Adrenal gland (tissue), 12 donors: ENCODE measurements around the gene TRAPPC12. TPM values are rescaled to one million over a fixed set of nuclear protein-coding genes. Genes with fewer than 3 reads are reported as not detected.
A peak's percentile ranks its signal among the peaks of the same experiment; 100 is the strongest.

Source experiments
- DNase-seq, 7 donors: peaks; one replicate each; pipeline ENCODE4 v3.0.0-alpha.2; 2019 to 2020
- H3K27ac ChIP-seq, 5 donors: fragments of 200-600 bp; sonication (generic) in 4 of 5; 1 replicate in 3 of 5; 2 replicates in 2 of 5; pipeline versions ENCODE4 v1.5.1 to v1.8.0; 2016 to 2020; ENCODE audit warnings: mild to moderate bottlenecking in 1 of 5
- H3K27me3 ChIP-seq: fragments of 200-600 bp; 2 replicates; pipeline ENCODE4 v1.8.0; 2021
- H3K36me3 ChIP-seq, 2 donors: fragments of 200-600 bp; replicated peaks in 1 of 2; 1 replicate in 1 of 2; 2 replicates in 1 of 2; pipeline versions ENCODE4 v1.5.1 to v1.8.0; 2018 to 2022
- H3K4me1 ChIP-seq, 2 donors: fragments of 200-600 bp; replicated peaks in 1 of 2; 1 replicate in 1 of 2; 2 replicates in 1 of 2; pipeline versions ENCODE4 v1.5.1 to v1.8.0; 2018 to 2021
- H3K4me3 ChIP-seq, 4 donors: fragments of 200-600 bp; sonication (generic) in 3 of 4; one replicate each; pipeline ENCODE4 v1.5.1; 2016 to 2018
- H3K9me3 ChIP-seq, 3 donors: fragments of 200-600 bp; sonication (generic) in 1 of 3; replicated peaks in 1 of 3; 1 replicate in 2 of 3; 2 replicates in 1 of 3; pipeline versions ENCODE4 v1.5.1 to v1.8.0; 2016 to 2021
- CTCF ChIP-seq, 6 experiments: fragments of 450-650 bp in 4 of 6; fragments of 200-600 bp in 2 of 6; sonication (generic) in 1 of 6; IDR thresholded peaks; 1 replicate in 5 of 6; 2 replicates in 1 of 6; pipeline versions ENCODE4 v1.5.1 to v1.8.0; 2016 to 2021; ENCODE audit warnings: antibody characterized with exemption in 6 of 6, mild to moderate bottlenecking in 2 of 6, moderate library complexity in 1 of 6
- POLR2A ChIP-seq, 2 donors: fragments of 450-650 bp; IDR thresholded peaks; one replicate each; pipeline ENCODE4 v1.6.1; 2017; ENCODE audit warnings: antibody characterized with exemption in 2 of 2, mild to moderate bottlenecking in 2 of 2, moderate library complexity in 1 of 2
- WGBS, 4 donors: extraction: QIAGEN DNeasy Blood & Tissue Kit in 2 of 4; methylation state at CpG; one replicate each; pipeline versions ENCODE4 v1.1.5 to v1.1.7; 2013 to 2017; 5-methylcytosine and 5-hydroxymethylcytosine counted together
- intact Hi-C, 2 donors: fragments of 100-400 bp; cut with DNase I; formaldehyde crosslinking; loops; one replicate each; pipeline versions ENCODE4 v1.14.1 to v1.15.0; 2022 to 2023
- polyA plus RNA-seq, 3 donors: library from polyadenylated mRNA; stranded (reverse); fragments of 200-250 nt in 2 of 3; fragments of 350-450 nt in 1 of 3; fragmentation: Illumina TruSeq in 1 of 3; extraction: RNeasy Lipid Tissue Mini Kit (QIAGEN cat#74804) in 1 of 3; gene quantifications; one replicate each; pipeline ENCODE4 v1.2.3, GENCODE V29; 2013 to 2014
- total RNA-seq, 9 donors: library from RNA; depleted of rRNA in 4 of 9; stranded (reverse); fragments of >200 nt in 4 of 9; fragments of 120-200 nt in 1 of 9; fragmentation: NEBNext Ultra II Directional in 1 of 9; extraction: Animal tissue kit (Norgen Biotek cat#: 25700) in 1 of 9; gene quantifications; one replicate each; pipeline versions ENCODE4 v1.1.0 to v1.2.4, GENCODE V29; 2013 to 2023
- donor health status: healthy with polysubstance abuse.
- donor health status: Bipolar disorder and iron deficiency.
- donor health status: DM: yes; HTN: yes; CAD: no.
- donor health status: DM: no; HTN: no; CAD: no.
- donor health status: DM: no; HTN: no; CAD: no.
- donor health status: DM: yes; HTN: yes; CAD: no.

The TRAPPC12 gene
- total and polyA plus RNA-seq, 12 donors: 58.3 to 334 (median 99.5) TPM

- TF ChIP-seq POLR2A (IDR thresholded peaks at IDR 0.05) (no peak), CTCF (IDR thresholded peaks at IDR 0.05) (no peak)
- Histone ChIP-seq H3K4me3 (no peak overlapping the region), H3K27me3 (no peaks in the 10 kb centered on the region), H3K36me3 (peaks cover 0 to 39% of the 10 kb centered on the region in 2 donors), H3K27ac (no peak overlapping the region), H3K4me1 (no peaks in the 10 kb centered on the region), H3K9me3 (no peaks in the 10 kb centered on the region)
- WGBS, 4 donors: 91 to 94% (median 93%) methylated on average over 10 of the region's 10 CpGs
- intact Hi-C loops: no loop called here
- no peak for DNase-seq
Observed at GRCh38 chr2:3428577-3428976, 49.1 kb downstream of the TRAPPC12 start.

GRCh38 chr2:3429066-3429610 lies 49.6 kb downstream of the TRAPPC12 start:
- no peaks in the 10 kb centered on the region for H3K4me1 ChIP-seq
- H3K9me3 ChIP-seq: no peaks in the 10 kb centered on the region
- H3K36me3 ChIP-seq: peaks cover 0 to 35% of the 10 kb centered on the region in 2 donors
- WGBS, 4 donors: 71 to 80% (median 74%) methylated on average over 6 of the region's 6 CpGs
- DNase-seq: no peak
- intact Hi-C loops: no loop called here
- no peak for TF ChIP-seq POLR2A (IDR thresholded peaks at IDR 0.05)
- no peak for TF ChIP-seq CTCF (IDR thresholded peaks at IDR 0.05)
- no peak overlapping the region for H3K27ac ChIP-seq
- H3K27me3 ChIP-seq: no peaks in the 10 kb centered on the region
- no peak overlapping the region for H3K4me3 ChIP-seq

GRCh38 chr2:3430172-3430571 lies 50.7 kb downstream of the TRAPPC12 start:
- H3K4me1 ChIP-seq: no peaks in the 10 kb centered on the region
- peak overlapping the region in 2 of 5 donors; percentile 44 to 55 for H3K27ac ChIP-seq
- WGBS, 4 donors: 44 to 60% (median 53%) methylated on average over 6 of the region's 6 CpGs
- no peaks in the 10 kb centered on the region for H3K9me3 ChIP-seq
- no peak overlapping the region for H3K4me3 ChIP-seq
- H3K27me3 ChIP-seq: no peaks in the 10 kb centered on the region
- intact Hi-C loops: no loop called here
- H3K36me3 ChIP-seq: peaks cover 0 to 35% of the 10 kb centered on the region in 2 donors
- peak in 1 of 7 donors; percentile 45 for DNase-seq
- TF ChIP-seq POLR2A (IDR thresholded peaks at IDR 0.05) (no peak), CTCF (IDR thresholded peaks at IDR 0.05) (no peak)

- DNase-seq: no peak
- Histone ChIP-seq H3K4me1 (no peaks in the 10 kb centered on the region), H3K27me3 (no peaks in the 10 kb centered on the region), H3K27ac (peak overlapping the region in 1 of 5 donors; percentile 44), H3K9me3 (no peaks in the 10 kb centered on the region), H3K36me3 (peaks cover 0 to 28% of the 10 kb centered on the region in 2 donors), H3K4me3 (no peak overlapping the region)
- intact Hi-C loops: no loop called here
- 79 to 90% (median 89%) methylated on average over 11 to 20 of the region's 20 CpGs for WGBS, 4 donors
- TF ChIP-seq POLR2A (IDR thresholded peaks at IDR 0.05) (no peak), CTCF (IDR thresholded peaks at IDR 0.05) (no peak)
Observed at GRCh38 chr2:3430740-3431490, 51.4 kb downstream of the TRAPPC12 start.
